K562 (cell line): ENCODE results near the gene EPHB1.

Experiments used
- E2F1 ChIP-seq: sonication (generic); formaldehyde crosslinking; IDR thresholded peaks from 2 replicates; pipeline ENCODE4 v1.8.1; 2023; ENCODE audit warnings: mild to moderate bottlenecking, missing genetic modification reagents, moderate library complexity
- EGR1 ChIP-seq: fragments of 450-650 bp; conservative IDR thresholded peaks from 2 replicates; pipeline ENCODE4 v1.6.1; 2017; ENCODE audit warnings: mild to moderate bottlenecking
- EZH2 ChIP-seq: IDR thresholded peaks from 2 replicates; pipeline ENCODE4 v1.6.1; 2012; ENCODE audit warnings: low read depth, mild to moderate bottlenecking, inconsistent platforms, low read length, borderline replicate concordance
- IRF1 ChIP-seq: sonication (generic); formaldehyde crosslinking; IDR thresholded peaks from 2 replicates; pipeline ENCODE4 v1.8.0; 2022; ENCODE audit warnings: missing genetic modification reagents, mild to moderate bottlenecking, borderline replicate concordance

- TF ChIP-seq EZH2 (no peak), IRF1 (CRISPR knock-in tag) (no peak), EGR1 (no peak), E2F1 (no peak)
Measured at GRCh38 chr3:134823679-134824078, 28.6 kb downstream of the EPHB1 start.
